ENCODE results near the gene TOR1AIP1. TPM values are rescaled to one million over a fixed set of nuclear protein-coding genes. Genes with fewer than 3 reads are reported as not detected.

Gene TOR1AIP1
- total RNA-seq, 1 experiment from 2014 or later, result 52.4 TPM

DNA sequence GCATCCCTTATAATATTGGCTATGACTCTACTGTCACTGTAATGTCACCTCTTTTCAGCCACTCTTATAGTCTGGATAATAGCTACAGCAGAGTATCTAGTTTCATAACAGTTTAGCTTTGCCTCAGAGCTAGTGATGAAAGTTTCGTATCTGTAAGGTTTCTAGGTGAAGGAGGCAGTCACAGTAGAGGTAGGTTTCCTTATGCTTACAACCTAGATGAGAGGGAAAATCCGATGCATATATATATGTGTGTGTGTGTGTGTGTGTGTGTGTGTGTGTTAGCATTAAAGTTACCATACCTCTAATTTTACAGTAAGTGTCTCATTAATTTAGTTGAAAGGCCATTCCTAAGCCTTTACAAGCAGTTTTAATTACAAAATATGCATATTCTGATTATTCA lies 2.3 kb upstream of the TOR1AIP1 start:
- H3K27ac Mint-ChIP-seq (ENCODE audit: low read depth, unreplicated experiment), result peak overlapping the region; percentile 100
- intact Hi-C loops (cut with micrococcal nuclease), result loop anchor here (5.0 to 10.0 kb wide), 3 partner anchors 148 to 595 kb away; no protein-coding TSS in a partner anchor

DNA sequence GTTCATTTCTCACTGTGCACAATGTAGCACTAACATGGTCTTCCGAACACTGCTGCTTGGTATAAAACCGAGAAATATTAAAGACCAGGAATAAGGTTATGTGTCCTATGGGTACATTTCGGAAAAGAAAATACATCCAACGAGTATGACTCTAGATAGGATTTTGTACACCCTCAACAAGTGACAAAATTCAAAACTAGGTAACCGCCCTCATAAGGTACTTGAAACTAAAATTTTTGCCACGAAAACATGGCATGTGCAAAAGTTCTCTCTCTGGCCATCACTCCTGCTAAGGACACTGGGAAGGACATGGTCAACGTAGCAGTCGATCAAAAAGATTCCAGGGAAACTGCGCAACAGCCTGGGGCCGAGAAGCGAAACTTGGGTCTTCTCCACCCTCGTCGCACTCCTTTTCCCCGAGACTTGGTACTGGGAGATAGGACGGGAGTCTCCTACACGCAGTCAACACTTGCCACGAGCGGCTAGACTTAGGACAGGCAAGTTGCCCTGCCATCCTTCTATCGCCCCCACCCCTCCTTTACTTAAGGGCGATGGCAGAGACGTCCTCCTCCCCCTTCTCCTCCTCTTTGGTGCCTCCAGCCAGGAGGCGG lies 338 bp upstream of the TOR1AIP1 start:
- Mint-ChIP-seq H3K4me3 (ENCODE audit: unreplicated experiment) (peak overlapping the region; percentile 93), H3K4me1 (ENCODE audit: insufficient read depth, unreplicated experiment) (peaks cover 43% of the 10 kb centered on the region), H3K27ac (ENCODE audit: low read depth, unreplicated experiment) (peak overlapping the region; percentile 100), H3K9me3 (ENCODE audit: unreplicated experiment) (no peaks in the 10 kb centered on the region), H3K27me3 (ENCODE audit: insufficient read depth, unreplicated experiment) (no peaks in the 10 kb centered on the region), H3K36me3 (ENCODE audit: insufficient read depth, unreplicated experiment) (peaks cover 28% of the 10 kb centered on the region)
- TF ChIP-seq, protein P1, sequence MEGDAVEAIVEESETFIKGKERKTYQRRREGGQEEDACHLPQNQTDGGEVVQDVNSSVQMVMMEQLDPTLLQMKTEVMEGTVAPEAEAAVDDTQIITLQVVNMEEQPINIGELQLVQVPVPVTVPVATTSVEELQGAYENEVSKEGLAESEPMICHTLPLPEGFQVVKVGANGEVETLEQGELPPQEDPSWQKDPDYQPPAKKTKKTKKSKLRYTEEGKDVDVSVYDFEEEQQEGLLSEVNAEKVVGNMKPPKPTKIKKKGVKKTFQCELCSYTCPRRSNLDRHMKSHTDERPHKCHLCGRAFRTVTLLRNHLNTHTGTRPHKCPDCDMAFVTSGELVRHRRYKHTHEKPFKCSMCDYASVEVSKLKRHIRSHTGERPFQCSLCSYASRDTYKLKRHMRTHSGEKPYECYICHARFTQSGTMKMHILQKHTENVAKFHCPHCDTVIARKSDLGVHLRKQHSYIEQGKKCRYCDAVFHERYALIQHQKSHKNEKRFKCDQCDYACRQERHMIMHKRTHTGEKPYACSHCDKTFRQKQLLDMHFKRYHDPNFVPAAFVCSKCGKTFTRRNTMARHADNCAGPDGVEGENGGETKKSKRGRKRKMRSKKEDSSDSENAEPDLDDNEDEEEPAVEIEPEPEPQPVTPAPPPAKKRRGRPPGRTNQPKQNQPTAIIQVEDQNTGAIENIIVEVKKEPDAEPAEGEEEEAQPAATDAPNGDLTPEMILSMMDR (IDR thresholded peaks at IDR 0.05; ENCODE audit: unreplicated experiment), result no peak
- intact Hi-C loops (cut with micrococcal nuclease), result loop anchor here (1.0 to 5.0 kb wide), 4 partner anchors 73 to 287 kb away; partner anchors contain the start of gene CEP350
- BruUV-seq (replicated peaks), result TSS peak; percentile 16
- peak; percentile 91 for DNase-seq (ENCODE audit: unreplicated experiment)
- POLR2A ChIA-PET, result interaction anchor here (0.6 to 8.5 kb wide), 30 partner anchors 7 to 1288 kb away, joined by 3 to 108 read pairs (median 5); partner anchors contain the start of genes ACBD6, CEP350 and QSOX1
- CTCF ChIA-PET, result interaction anchor here (0.6 to 2.1 kb wide), 8 partner anchors 12 to 646 kb away, joined by 3 to 6 read pairs (median 3); no protein-coding TSS in a partner anchor

More for the DNA sequence above, 2.3 kb upstream of the TOR1AIP1 start:
- Mint-ChIP-seq H3K4me3 (ENCODE audit: unreplicated experiment) (no peak overlapping the region), H3K4me1 (ENCODE audit: insufficient read depth, unreplicated experiment) (peaks cover 46% of the 10 kb centered on the region), H3K27me3 (ENCODE audit: insufficient read depth, unreplicated experiment) (no peaks in the 10 kb centered on the region), H3K36me3 (ENCODE audit: insufficient read depth, unreplicated experiment) (peaks cover 25% of the 10 kb centered on the region), H3K9me3 (ENCODE audit: unreplicated experiment) (no peaks in the 10 kb centered on the region)
- ChIA-PET POLR2A (interaction anchor here (0.7 to 8.5 kb wide), 5 partner anchors 46 to 736 kb away, joined by 3 to 108 read pairs (median 5); partner anchors contain the start of genes ABL2 and CEP350), CTCF (interaction anchor here (0.6 to 1.7 kb wide), 3 partner anchors 13 to 288 kb away, joined by 3 to 7 read pairs (median 3); no protein-coding TSS in a partner anchor)
- DNase-seq (ENCODE audit: unreplicated experiment), result no peak
- TF ChIP-seq, protein P1 (IDR thresholded peaks at IDR 0.05; ENCODE audit: unreplicated experiment), result no peak
- no TSS peak for BruUV-seq (replicated peaks)

DNA sequence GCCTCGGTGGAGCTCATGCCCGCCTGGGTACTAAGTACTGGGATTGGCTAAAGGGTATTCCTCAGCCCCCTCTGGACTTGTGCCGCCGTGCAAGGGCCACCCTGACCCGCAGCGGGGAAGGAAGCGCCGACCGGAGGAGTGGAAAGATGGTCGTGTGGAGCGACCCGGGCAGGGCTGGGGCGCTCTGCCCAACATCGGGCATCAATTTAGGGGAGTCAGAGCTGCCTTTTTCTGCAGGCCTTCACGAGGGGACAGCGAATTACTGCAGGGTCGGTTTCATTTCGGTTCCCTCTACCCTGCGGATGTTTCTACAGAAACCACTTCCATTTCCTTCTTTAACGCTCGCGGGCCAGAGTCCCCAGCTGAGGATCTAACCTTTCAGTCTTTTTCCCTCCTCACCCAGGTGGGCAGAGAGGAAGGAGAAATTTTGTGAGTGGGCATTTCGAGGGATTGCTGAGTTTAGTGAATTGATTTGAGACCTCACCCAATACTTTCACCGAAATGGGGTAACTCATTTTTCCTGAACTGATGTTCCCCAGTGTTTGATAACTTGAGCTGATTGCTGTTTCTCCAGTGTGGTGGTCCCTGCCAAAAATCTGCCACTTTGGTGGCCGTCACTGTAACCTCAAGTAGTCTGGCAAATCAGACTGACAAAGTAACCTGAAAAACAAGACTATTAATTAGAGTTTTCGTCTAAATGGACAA lies 1.1 kb downstream of the TOR1AIP1 start:
- peaks cover 42% of the 10 kb centered on the region for H3K4me1 Mint-ChIP-seq (ENCODE audit: insufficient read depth, unreplicated experiment)
- peak overlapping the region; percentile 100 for H3K27ac Mint-ChIP-seq (ENCODE audit: low read depth, unreplicated experiment)
- peak overlapping the region; percentile 93 for H3K4me3 Mint-ChIP-seq (ENCODE audit: unreplicated experiment)
- no TSS peak for BruUV-seq (replicated peaks)
- peaks cover 34% of the 10 kb centered on the region for H3K36me3 Mint-ChIP-seq (ENCODE audit: insufficient read depth, unreplicated experiment)
- ChIA-PET CTCF (interaction anchor here (0.6 to 2.1 kb wide), 8 partner anchors 10 to 377 kb away, joined by 3 to 6 read pairs (median 4); no protein-coding TSS in a partner anchor), POLR2A (interaction anchor here (0.8 to 8.5 kb wide), 40 partner anchors 9 to 1139 kb away, joined by 3 to 108 read pairs (median 4); partner anchors contain the start of genes ACBD6, CEP350 and QSOX1)
- TF ChIP-seq, protein P1 (IDR thresholded peaks at IDR 0.05; ENCODE audit: unreplicated experiment), result peak; percentile 21
- H3K9me3 Mint-ChIP-seq (ENCODE audit: unreplicated experiment), result no peaks in the 10 kb centered on the region
- DNase-seq (ENCODE audit: unreplicated experiment), result no peak
- H3K27me3 Mint-ChIP-seq (ENCODE audit: insufficient read depth, unreplicated experiment), result no peaks in the 10 kb centered on the region
- intact Hi-C loops (cut with micrococcal nuclease), result loop anchor here (2.0 to 5.0 kb wide), 3 partner anchors 144 to 286 kb away; no protein-coding TSS in a partner anchor
